Colonic mucosa (tissue), 4 donors: ENCODE measurements around the gene OLFM2. TPM values are rescaled to one million over a fixed set of nuclear protein-coding genes. Genes with fewer than 3 reads are reported as not detected.
"Not testable (repeated sequence)": the region's sequence is repeated elsewhere in the genome, so short reads cannot be mapped to it uniquely, and the experiment has no call there.

ENCODE experiments used
- DNase-seq: peaks from one replicate; pipeline ENCODE4 v3.0.0-alpha.2; 2020
- H3K27ac ChIP-seq: fragments of 200-600 bp; one replicate; pipeline ENCODE4 v1.8.0; 2021
- H3K27me3 ChIP-seq: fragments of 200-600 bp; one replicate; pipeline ENCODE4 v1.8.0; 2021
- H3K36me3 ChIP-seq: fragments of 200-600 bp; one replicate; pipeline ENCODE4 v1.8.0; 2021
- H3K4me1 ChIP-seq: fragments of 200-600 bp; one replicate; pipeline ENCODE4 v1.8.0; 2021; ENCODE audit warnings: mild to moderate bottlenecking
- H3K4me3 ChIP-seq: fragments of 200-600 bp; one replicate; pipeline ENCODE4 v1.8.0; 2021
- H3K9ac ChIP-seq, 2 donors: one replicate each; pipeline ENCODE4 v1.7.0; 2013; ENCODE audit warnings: control low read depth in 2 of 2, low read depth in 2 of 2, low read length in 2 of 2
- H3K9me3 ChIP-seq: fragments of 200-600 bp; one replicate; pipeline ENCODE4 v1.8.0; 2021
- intact Hi-C: fragments of 100-400 bp; cut with DNase I; formaldehyde crosslinking; loops from one replicate; pipeline ENCODE4 v1.14.1; 2022
- total RNA-seq, 2 donors: library from RNA; stranded (reverse); fragmentation: NEBNext Ultra II Directional in 1 of 2; extraction: Animal tissue kit (Norgen Biotek cat#: 25700) in 1 of 2; gene quantifications; one replicate each; pipeline ENCODE4 v1.2.1, GENCODE V29; 2021
- TF ChIP-seq, protein P1 (sequence below): fragments of 200-600 bp; IDR thresholded peaks from one replicate; pipeline ENCODE4 v1.8.0; 2022; ENCODE audit warnings: antibody characterized with exemption, mild to moderate bottlenecking
- donor health status: healthy.
- donor health status: DM: no; HTN: no; CAD: no.
- donor health status: DM: no; HTN: no; CAD: no.

OLFM2 gene
- total RNA-seq, 2 donors from 2014 or later = 1.2 to 1.9 TPM

DNA sequence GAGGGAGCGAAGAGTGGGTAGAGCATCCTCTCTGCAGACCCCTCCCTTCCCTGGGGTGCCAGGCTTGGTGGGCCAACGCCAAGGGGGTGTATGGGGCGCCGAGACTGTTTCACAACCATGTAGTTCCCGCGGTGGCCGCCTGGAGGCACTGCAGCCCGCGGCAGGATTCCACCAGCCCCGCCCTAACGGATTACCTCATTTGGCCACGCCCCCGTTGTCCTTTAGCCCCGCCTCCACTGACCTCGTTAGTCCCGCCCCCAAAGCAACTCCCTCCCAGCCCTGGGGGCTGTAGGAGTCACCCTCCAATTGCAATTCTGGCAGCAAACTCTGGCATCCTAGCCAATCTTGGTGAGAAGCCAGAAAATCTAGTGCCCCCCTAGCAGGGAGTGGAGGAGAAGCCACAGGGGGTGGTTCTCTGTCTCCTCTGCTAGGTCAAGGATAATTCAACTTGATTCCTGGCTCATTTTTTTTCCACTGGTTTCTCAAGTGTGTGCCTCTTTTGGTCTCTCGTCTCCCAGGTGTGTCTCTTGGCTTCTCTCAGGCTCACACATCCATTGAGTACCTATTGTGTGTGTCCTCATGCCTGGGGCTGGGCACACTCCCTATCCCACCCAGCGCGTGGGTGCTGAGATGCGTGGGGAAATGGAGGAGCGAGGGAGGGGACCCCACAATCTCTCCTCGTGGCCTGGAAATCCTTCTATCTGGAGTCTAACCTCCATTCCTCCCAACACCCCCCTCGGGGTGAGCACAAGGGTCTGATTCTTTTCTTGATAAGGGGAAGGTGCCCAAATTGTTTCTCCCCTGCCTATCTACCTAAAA is 2.0 kb downstream of the OLFM2 start:
- intact Hi-C loops = loop anchor here (2.0 to 5.0 kb wide), 2 partner anchors 92 to 318 kb away; partner anchors contain the start of gene MRPL4
- Histone ChIP-seq H3K9ac (peak overlapping the region in 1 of 2 donors; percentile 19), H3K27me3 (peaks cover 22% of the 10 kb centered on the region), H3K9me3 (no peaks in the 10 kb centered on the region), H3K27ac (no peak overlapping the region), H3K36me3 (no peaks in the 10 kb centered on the region), H3K4me1 (no peaks in the 10 kb centered on the region), H3K4me3 (no peak overlapping the region)
- TF ChIP-seq, protein P1, sequence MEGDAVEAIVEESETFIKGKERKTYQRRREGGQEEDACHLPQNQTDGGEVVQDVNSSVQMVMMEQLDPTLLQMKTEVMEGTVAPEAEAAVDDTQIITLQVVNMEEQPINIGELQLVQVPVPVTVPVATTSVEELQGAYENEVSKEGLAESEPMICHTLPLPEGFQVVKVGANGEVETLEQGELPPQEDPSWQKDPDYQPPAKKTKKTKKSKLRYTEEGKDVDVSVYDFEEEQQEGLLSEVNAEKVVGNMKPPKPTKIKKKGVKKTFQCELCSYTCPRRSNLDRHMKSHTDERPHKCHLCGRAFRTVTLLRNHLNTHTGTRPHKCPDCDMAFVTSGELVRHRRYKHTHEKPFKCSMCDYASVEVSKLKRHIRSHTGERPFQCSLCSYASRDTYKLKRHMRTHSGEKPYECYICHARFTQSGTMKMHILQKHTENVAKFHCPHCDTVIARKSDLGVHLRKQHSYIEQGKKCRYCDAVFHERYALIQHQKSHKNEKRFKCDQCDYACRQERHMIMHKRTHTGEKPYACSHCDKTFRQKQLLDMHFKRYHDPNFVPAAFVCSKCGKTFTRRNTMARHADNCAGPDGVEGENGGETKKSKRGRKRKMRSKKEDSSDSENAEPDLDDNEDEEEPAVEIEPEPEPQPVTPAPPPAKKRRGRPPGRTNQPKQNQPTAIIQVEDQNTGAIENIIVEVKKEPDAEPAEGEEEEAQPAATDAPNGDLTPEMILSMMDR = peak; percentile 65
- peak; percentile 81 for DNase-seq

DNA sequence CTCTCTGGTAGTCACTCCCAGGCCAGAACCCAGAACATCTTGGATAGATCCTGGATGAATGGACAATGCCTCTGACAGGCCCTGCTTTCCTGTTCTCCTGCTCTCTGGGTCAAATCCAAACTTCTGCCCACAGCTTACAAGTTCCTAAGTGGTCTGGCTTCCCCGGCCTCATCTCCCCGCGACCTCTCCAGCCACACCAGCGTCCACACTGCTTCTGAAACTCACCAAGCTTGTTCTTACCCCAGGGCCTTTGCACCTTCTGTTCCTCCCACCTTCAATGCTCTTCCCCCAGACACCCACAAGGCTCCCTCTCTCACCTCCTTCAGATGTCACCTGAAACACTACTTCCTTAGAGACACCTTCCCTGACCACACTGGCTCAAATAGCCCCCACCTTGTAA is 3.5 kb downstream of the OLFM2 start:
- intact Hi-C loops = loop anchor here (5.0 kb wide), 1 partner anchor 319 kb away; the partner anchor contains the start of gene MRPL4
- Histone ChIP-seq H3K27ac (no peak overlapping the region), H3K9ac (no peak overlapping the region), H3K4me3 (no peak overlapping the region), H3K27me3 (peaks cover 22% of the 10 kb centered on the region), H3K36me3 (no peaks in the 10 kb centered on the region), H3K9me3 (no peaks in the 10 kb centered on the region), H3K4me1 (no peaks in the 10 kb centered on the region)
- TF ChIP-seq, protein P1 = no peak
- DNase-seq = no peak

DNA sequence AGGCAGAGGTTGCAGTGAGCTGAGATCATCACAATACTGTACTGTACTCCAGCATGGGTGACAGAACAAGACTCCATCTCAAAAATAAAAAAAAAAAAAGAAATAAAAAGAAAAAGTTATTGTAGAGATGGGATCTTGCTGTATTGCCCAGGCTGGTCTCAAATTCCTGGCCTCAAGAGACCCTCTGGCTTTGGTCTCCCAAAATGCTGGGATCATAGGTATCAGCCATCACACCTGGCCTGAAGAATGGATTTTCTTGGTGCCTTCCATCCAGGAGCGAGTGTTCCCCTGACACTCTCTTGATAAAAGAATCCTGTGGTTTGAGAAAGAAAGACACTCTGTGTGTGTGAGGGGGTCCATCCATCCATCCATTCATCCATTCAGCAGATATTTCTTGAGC is 4.7 kb downstream of the OLFM2 start:
- Histone ChIP-seq H3K9me3 (no peaks in the 10 kb centered on the region), H3K27ac (no peak overlapping the region), H3K9ac (no peak overlapping the region), H3K4me3 (no peak overlapping the region), H3K36me3 (no peaks in the 10 kb centered on the region), H3K4me1 (no peaks in the 10 kb centered on the region), H3K27me3 (peaks cover 18% of the 10 kb centered on the region)
- DNase-seq = no peak
- intact Hi-C loops = loop anchor here (5.0 kb wide), 1 partner anchor 321 kb away; the partner anchor contains the start of gene MRPL4
- TF ChIP-seq, protein P1 = no peak

DNA sequence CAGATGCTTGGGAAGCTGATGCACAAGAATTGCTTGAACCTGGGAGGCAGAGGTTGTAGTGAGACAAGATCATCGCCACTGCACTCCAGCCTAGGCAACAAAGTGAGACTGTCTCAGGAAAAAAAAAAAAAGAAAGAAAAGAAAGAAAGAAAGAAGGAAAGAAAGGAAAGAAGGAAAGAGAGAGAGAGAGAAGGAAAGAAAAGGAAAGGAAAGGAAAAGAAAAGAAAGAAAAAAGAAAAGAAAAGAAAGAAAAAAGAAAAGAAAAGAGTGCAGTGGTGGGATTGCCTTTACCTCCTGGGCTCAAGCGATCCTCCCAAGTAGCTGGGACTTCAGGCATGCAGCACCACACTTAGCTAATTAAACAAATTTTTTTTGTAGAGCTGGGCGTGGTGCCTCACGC is 12.9 kb downstream of the OLFM2 start:
- no peak overlapping the region for H3K27ac ChIP-seq
- DNase-seq = no peak
- no peak overlapping the region for H3K9ac ChIP-seq
- intact Hi-C loops = no loop called here
- no peak overlapping the region for H3K4me3 ChIP-seq
- H3K36me3 ChIP-seq = no peaks in the 10 kb centered on the region
- TF ChIP-seq, protein P1 = no peak
- H3K9me3 ChIP-seq = no peaks in the 10 kb centered on the region
- no peaks in the 10 kb centered on the region for H3K27me3 ChIP-seq
- H3K4me1 ChIP-seq = no peaks in the 10 kb centered on the region

DNA sequence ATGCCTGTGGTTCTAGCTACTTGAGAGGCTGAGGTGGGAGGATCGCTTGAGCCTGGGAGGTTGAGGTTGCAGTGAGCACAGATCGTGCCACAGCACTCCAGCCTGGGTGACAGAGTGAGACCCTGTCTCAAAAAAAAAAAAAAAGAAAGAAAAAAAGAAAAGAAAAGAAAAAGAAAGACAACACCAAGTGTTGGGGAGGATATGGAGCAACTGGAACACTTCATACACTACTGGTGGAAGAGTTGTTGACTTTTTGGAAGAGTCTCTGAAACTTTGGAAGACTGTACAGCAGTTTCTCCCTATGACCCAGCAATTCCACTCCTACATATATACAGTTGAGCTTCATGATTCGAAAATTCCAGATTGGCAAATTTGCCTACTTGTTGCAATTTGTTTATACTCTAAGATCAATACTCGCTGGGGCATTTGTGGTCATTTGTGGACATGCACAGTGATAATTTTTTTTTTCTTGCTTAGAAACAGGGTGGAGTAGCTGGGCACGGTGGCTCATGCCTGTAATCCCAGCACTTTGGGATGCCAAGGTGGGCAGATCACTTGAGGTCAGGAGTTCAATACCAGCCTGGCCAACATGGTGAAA is 13.4 kb downstream of the OLFM2 start:
- DNase-seq, H3K4me3 ChIP-seq, H3K9ac ChIP-seq, H3K36me3 ChIP-seq, H3K4me1 ChIP-seq, H3K9me3 ChIP-seq, intact Hi-C loops, H3K27ac ChIP-seq, H3K27me3 ChIP-seq: not testable (repeated sequence)

DNA sequence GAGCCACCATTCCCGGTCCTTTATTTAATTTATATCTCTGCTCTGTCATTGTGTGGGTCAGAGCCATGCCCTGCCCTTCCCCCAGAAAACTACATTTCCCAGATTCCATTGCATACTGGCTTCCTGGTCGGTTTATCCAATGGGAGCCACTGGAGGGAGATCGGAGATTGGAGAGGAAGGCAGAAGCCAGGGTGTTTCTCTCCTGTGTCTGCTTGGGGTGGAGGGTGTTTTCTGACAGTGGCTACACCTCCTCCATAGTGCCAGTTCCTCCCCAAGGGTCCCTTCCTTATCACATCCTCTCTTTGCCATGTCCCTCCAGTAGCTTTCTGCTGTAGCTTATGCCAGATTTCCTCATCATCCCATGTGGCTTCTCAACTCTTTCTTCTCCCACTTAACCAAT is 19.0 kb downstream of the OLFM2 start:
- Histone ChIP-seq H3K9ac (no peak overlapping the region), H3K4me1 (no peaks in the 10 kb centered on the region), H3K36me3 (no peaks in the 10 kb centered on the region), H3K4me3 (no peak overlapping the region), H3K27me3 (peaks cover 20% of the 10 kb centered on the region), H3K27ac (no peak overlapping the region), H3K9me3 (no peaks in the 10 kb centered on the region)
- peak; percentile 35 for DNase-seq
- TF ChIP-seq, protein P1 = no peak
- intact Hi-C loops = no loop called here
